GM12878 (cell line): ENCODE data around the gene CCSER2. TPM values are rescaled to one million over a fixed set of nuclear protein-coding genes. Genes with fewer than 3 reads are reported as not detected.

Experiments used
- BACH1 ChIP-seq: fragments of 450-650 bp; IDR thresholded peaks from 2 replicates; pipeline ENCODE4 v1.6.1; 2017; ENCODE audit warnings: mild to moderate bottlenecking, borderline replicate concordance
- CREM ChIP-seq: IDR thresholded peaks from 2 replicates; pipeline ENCODE4 v1.6.1; 2014; ENCODE audit warnings: antibody characterized with exemption, low read depth
- ETV6 ChIP-seq, 2 experiments: fragments of 450-650 bp in 1 of 2; IDR thresholded peaks in 1 of 2; conservative IDR thresholded peaks in 1 of 2; 2 replicates each; pipeline ENCODE4 v1.6.1; 2014; ENCODE audit warnings: antibody characterized with exemption in 1 of 2, borderline replicate concordance in 1 of 2, low read depth in 1 of 2, mild to moderate bottlenecking in 1 of 2, moderate library complexity in 1 of 2
- GATAD2B ChIP-seq: fragments of 450-650 bp; conservative IDR thresholded peaks from 2 replicates; pipeline ENCODE4 v1.6.1; 2017; ENCODE audit warnings: low read depth, mild to moderate bottlenecking, moderate library complexity
- HDAC6 ChIP-seq: fragments of 200-600 bp; sonication (generic); IDR thresholded peaks from one replicate; pipeline ENCODE4 v1.8.0; 2017; ENCODE audit warnings: antibody characterized with exemption; ENCODE audit not compliant: unreplicated experiment
- IKZF2 ChIP-seq, 2 experiments: fragments of 450-650 bp; IDR thresholded peaks; 2 replicates each; pipeline ENCODE4 v1.6.1; 2017; ENCODE audit warnings: mild to moderate bottlenecking in 2 of 2, moderate library complexity in 2 of 2
- JUNB ChIP-seq: IDR thresholded peaks from 2 replicates; pipeline ENCODE4 v1.6.1; 2016; ENCODE audit warnings: antibody characterized with exemption, mild to moderate bottlenecking
- LARP7 ChIP-seq: fragments of 450-650 bp; IDR thresholded peaks from 2 replicates; pipeline ENCODE4 v1.6.1; 2017; ENCODE audit warnings: mild to moderate bottlenecking
- MTA3 ChIP-seq: IDR thresholded peaks from 2 replicates; pipeline ENCODE4 v1.6.1; 2012; ENCODE audit warnings: low read length, inconsistent platforms, borderline replicate concordance
- MYC ChIP-seq: IDR thresholded peaks from 2 replicates; pipeline ENCODE4 v1.6.1; 2011; ENCODE audit warnings: mild to moderate bottlenecking, low read length, moderate library complexity, inconsistent platforms; ENCODE audit not compliant: insufficient read depth, insufficient replicate concordance, insufficient read length, severe bottlenecking
- NBN ChIP-seq: fragments of 450-650 bp; IDR thresholded peaks from 2 replicates; pipeline ENCODE4 v1.6.1; 2016
- NFIC ChIP-seq: IDR thresholded peaks from 2 replicates; pipeline ENCODE4 v1.6.1; 2012; ENCODE audit warnings: low read depth, mild to moderate bottlenecking, inconsistent platforms, low read length, moderate library complexity
- NFYB ChIP-seq: IDR thresholded peaks from 2 replicates; pipeline ENCODE4 v1.6.1; 2011; ENCODE audit warnings: low read depth, mild to moderate bottlenecking, low read length, improper control_type of control experiment, moderate library complexity; ENCODE audit not compliant: insufficient read depth
- NR2C1 ChIP-seq: fragments of 450-650 bp; IDR thresholded peaks from 2 replicates; pipeline ENCODE4 v1.6.1; 2017; ENCODE audit warnings: antibody characterized with exemption, mild to moderate bottlenecking, moderate library complexity
- NR2F1 ChIP-seq: fragments of 450-650 bp; conservative IDR thresholded peaks from 2 replicates; pipeline ENCODE4 v1.6.1; 2017; ENCODE audit warnings: mild to moderate bottlenecking
- PKNOX1 ChIP-seq: fragments of 450-650 bp; IDR thresholded peaks from 2 replicates; pipeline ENCODE4 v1.6.1; 2016; ENCODE audit warnings: mild to moderate bottlenecking
- POLR2AphosphoS5 ChIP-seq: IDR thresholded peaks from 2 replicates; pipeline ENCODE4 v1.6.1; 2011; ENCODE audit warnings: mild to moderate bottlenecking, low read length, inconsistent platforms
- POU2F2 ChIP-seq: IDR thresholded peaks from 3 replicates; pipeline ENCODE4 v1.6.1; 2011; ENCODE audit warnings: low read depth, mild to moderate bottlenecking, low read length, borderline replicate concordance
- RB1 ChIP-seq: fragments of 450-650 bp; formaldehyde crosslinking; IDR thresholded peaks from 2 replicates; pipeline ENCODE4 v1.6.1; 2017; ENCODE audit warnings: mild to moderate bottlenecking, borderline replicate concordance
- RELA ChIP-seq: fragments of 450-650 bp; IDR thresholded peaks from 2 replicates; pipeline ENCODE4 v1.8.0; 2014; ENCODE audit warnings: borderline replicate concordance; ENCODE audit not compliant: partially characterized antibody
- SKIL ChIP-seq: fragments of 450-650 bp; IDR thresholded peaks from 2 replicates; pipeline ENCODE4 v1.6.1; 2017; ENCODE audit warnings: mild to moderate bottlenecking, low read depth, inconsistent platforms; ENCODE audit not compliant: poor library complexity, severe bottlenecking
- SMAD5 ChIP-seq: IDR thresholded peaks from 2 replicates; pipeline ENCODE4 v1.6.1; 2016; ENCODE audit warnings: antibody characterized with exemption, low read depth
- SMARCA5 ChIP-seq: fragments of 450-650 bp; IDR thresholded peaks from 2 replicates; pipeline ENCODE4 v1.6.1; 2017; ENCODE audit warnings: mild to moderate bottlenecking
- SPI1 ChIP-seq: IDR thresholded peaks from 2 replicates; pipeline ENCODE4 v1.6.1; 2011; ENCODE audit warnings: low read depth, mild to moderate bottlenecking, low read length, moderate library complexity, borderline replicate concordance; ENCODE audit not compliant: insufficient read depth
- SREBF1 ChIP-seq: IDR thresholded peaks from 2 replicates; pipeline ENCODE4 v1.6.1; 2012; ENCODE audit warnings: mild to moderate bottlenecking, low read length
- SRF ChIP-seq, 2 experiments: IDR thresholded peaks; 2 replicates each; pipeline ENCODE4 v1.6.1; 2011; ENCODE audit warnings: low read depth in 2 of 2, low read length in 2 of 2, mild to moderate bottlenecking in 1 of 2, moderate library complexity in 1 of 2
- TBL1XR1 ChIP-seq: IDR thresholded peaks from 2 replicates; pipeline ENCODE4 v1.6.1; 2012; ENCODE audit warnings: low read depth, low read length, improper control_type of control experiment
- YY1 ChIP-seq: IDR thresholded peaks from 2 replicates; pipeline ENCODE4 v1.6.1; 2011; ENCODE audit warnings: low read depth, mild to moderate bottlenecking, low read length
- ZNF24 ChIP-seq: fragments of 450-650 bp; IDR thresholded peaks from 2 replicates; pipeline ENCODE4 v1.6.1; 2017; ENCODE audit warnings: antibody characterized with exemption, mild to moderate bottlenecking
- ZSCAN29 ChIP-seq: fragments of 450-650 bp; IDR thresholded peaks from 2 replicates; pipeline ENCODE4 v1.6.1; 2017; ENCODE audit warnings: mild to moderate bottlenecking, moderate library complexity
- polyA plus RNA-seq, 11 experiments: library from polyadenylated mRNA; depleted of rRNA in 4 of 11; unstranded in 6 of 11; stranded (reverse) in 5 of 11; fragments of >200 nt; fragmentation: Nextera tagmentation in 4 of 11; fragmentation: Illumina TruSeq in 1 of 11; extraction: Ambion mirVana in 4 of 11; extraction: Trizol in 1 of 11; gene quantifications; 1 replicate in 1 of 11; 2 replicates in 10 of 11; pipeline versions ENCODE4 v1.2.1 to v1.2.3, GENCODE V29; 2011 to 2016; ENCODE audit warnings: inconsistent platforms in 2 of 11, missing spikeins in 2 of 11, low read depth in 1 of 11
- total RNA-seq, 4 experiments: library from RNA; depleted of rRNA in 3 of 4; stranded (reverse); fragments of >200 nt in 3 of 4; fragmentation: Illumina TruSeq in 1 of 4; extraction: Trizol in 1 of 4; gene quantifications; 2 replicates each; pipeline versions ENCODE4 v1.2.1 to v1.2.3, GENCODE V29; 2013 to 2021

The CCSER2 gene
- total and polyA plus RNA-seq, 10 of the 15 experiments (the other 5 are each of a cell fraction or from before 2014, with no cell fraction given), result 4.7 to 18.8 (median 13.2) TPM

GRCh38 chr10:84328418-84329195 lies at the start of gene CCSER2 (continued):
- no peak for TF ChIP-seq PKNOX1
- TF ChIP-seq JUNB, result 0 out of 2 replicates have a peak, but pooled peaks have one; percentile 11
- TF ChIP-seq NFIC, result no peak
- peak; percentile 17 for TF ChIP-seq RELA
- TF ChIP-seq YY1, result no peak
- peak; percentile 85 for TF ChIP-seq NR2F1
- TF ChIP-seq POLR2AphosphoS5, result no peak; the same call in 1 of the 2 replicates
- no peak for TF ChIP-seq SRF (IDR thresholded peaks at IDR 0.05; ENCODE audit: low read depth in 2 of 2, low read length in 2 of 2)
- peak; percentile 57; the same call in 1 of the 2 replicates for TF ChIP-seq RB1
- TF ChIP-seq SMARCA5, result peak; percentile 75; the same call in 1 of the 2 replicates
- no peak for TF ChIP-seq NR2C1
- TF ChIP-seq ZNF24, result no peak
- TF ChIP-seq MTA3, result no peak
- peak; percentile 27 for TF ChIP-seq CREM
- TF ChIP-seq ETV6 (conservative IDR thresholded peaks at IDR 0.05 in 1 of 2, IDR thresholded peaks at IDR 0.05 in 1 of 2; ENCODE audit: borderline replicate concordance in 1 of 2, low read depth in 1 of 2), result no peak; a peak in 1 of 4 replicates
- no peak for TF ChIP-seq SMAD5
- TF ChIP-seq HDAC6, result no peak
- peak; percentile 99 for TF ChIP-seq GATAD2B
- TF ChIP-seq SPI1, result no peak
- TF ChIP-seq LARP7, result peak; percentile 98
- TF ChIP-seq MYC, result no peak
- TF ChIP-seq ZSCAN29, result peak; percentile 43; the same call in 1 of the 2 replicates
- peak; percentile 82 for TF ChIP-seq BACH1
- TF ChIP-seq POU2F2, result no peak
- TF ChIP-seq SKIL, result no peak
- TF ChIP-seq SREBF1, result no peak
- TF ChIP-seq IKZF2 (IDR thresholded peaks at IDR 0.05), result no peak
- TF ChIP-seq TBL1XR1, result no peak
- no peak for TF ChIP-seq NBN
- TF ChIP-seq NFYB, result no peak
